GM12801 (cell line): ENCODE data around the gene ADAMTS19.
A peak's percentile ranks its signal among the peaks of the same experiment; 100 is the strongest.

ENCODE experiments used
- CTCF ChIP-seq: IDR thresholded peaks from one replicate; pipeline ENCODE4 v1.5.1; 2011; ENCODE audit warnings: control low read depth; ENCODE audit not compliant: insufficient read length; ENCODE audit errors: extremely low read depth

The ADAMTS19 gene

GRCh38 chr5:129747572-129748407, 287.7 kb downstream of the ADAMTS19 start, which contains the start of gene MINAR2:
Gene MINAR2 (plus strand): TSS chr5:129748094. CDS start chr5:129748191, 97 bp downstream.
- no peak for TF ChIP-seq CTCF

GRCh38 chr5:129748913-129749880, 289.1 kb downstream of the ADAMTS19 start:
- no peak for TF ChIP-seq CTCF

GRCh38 chr5:129760636-129761325, 300.7 kb downstream of the ADAMTS19 start:
- TF ChIP-seq CTCF, result no peak

GRCh38 chr5:129763651-129764050, 303.6 kb downstream of the ADAMTS19 start:
- TF ChIP-seq CTCF, result no peak

- no peak for TF ChIP-seq CTCF
These were observed 306.7 kb downstream of the ADAMTS19 start for GRCh38 chr5:129766798-129767197.

GRCh38 chr5:129767927-129768380, 307.9 kb downstream of the ADAMTS19 start:
- TF ChIP-seq CTCF, result peak; percentile 17
